PFSK-1 (cell line): Measurements from ENCODE around the gene OSTM1.

ENCODE experiments used
- FOXP2 ChIP-seq: optimal IDR thresholded peaks from 2 replicates; pipeline ENCODE3; 2011; ENCODE audit warnings: borderline replicate concordance, control low read depth, inconsistent platforms; ENCODE audit not compliant: insufficient read depth; ENCODE audit errors: extremely low read length, extremely low read depth
- POLR2AphosphoS5 ChIP-seq: IDR thresholded peaks from 2 replicates; pipeline ENCODE4 v1.6.1; 2012; ENCODE audit warnings: low read depth, mild to moderate bottlenecking, control low read depth, low read length, moderate library complexity
- SIN3A ChIP-seq: IDR thresholded peaks from 2 replicates; pipeline ENCODE4 v1.6.1; 2012; ENCODE audit warnings: mild to moderate bottlenecking, low read length, moderate library complexity, borderline replicate concordance; ENCODE audit not compliant: insufficient read depth
- TAF1 ChIP-seq: IDR thresholded peaks from 2 replicates; pipeline ENCODE4 v1.6.1; 2012; ENCODE audit warnings: low read length, control low read depth, borderline replicate concordance; ENCODE audit not compliant: insufficient read depth
- TF ChIP-seq, protein P1 (sequence below), 2 experiments: IDR thresholded peaks; 2 replicates each; pipeline versions ENCODE4 v1.6.1 to v1.8.0; 2011 to 2012; ENCODE audit warnings: low read depth in 2 of 2, low read length in 2 of 2, control low read depth in 1 of 2, inconsistent platforms in 1 of 2, mild to moderate bottlenecking in 1 of 2, moderate library complexity in 1 of 2; ENCODE audit not compliant: insufficient read depth in 1 of 2

Gene OSTM1

DNA sequence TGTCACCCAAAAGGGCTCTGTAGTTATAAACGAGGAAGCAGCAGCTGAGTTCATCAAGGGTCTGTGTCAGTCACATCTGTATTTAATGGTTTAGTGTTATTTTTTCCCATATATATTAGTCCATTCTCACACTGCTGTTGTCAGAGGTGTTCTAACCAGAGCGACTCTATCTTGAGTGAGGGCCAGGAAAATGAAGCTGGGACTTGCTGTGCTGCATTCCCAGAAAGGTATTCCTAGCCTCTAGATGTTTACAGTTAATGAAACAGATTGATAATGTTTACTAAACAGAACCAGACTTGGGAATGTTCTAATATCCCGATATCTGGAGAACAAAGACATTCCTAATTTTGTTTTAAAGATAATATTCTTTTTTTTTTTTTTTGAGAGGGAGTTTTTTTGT is 68.6 kb downstream of the OSTM1 start:
- TF ChIP-seq POLR2AphosphoS5 (no peak), FOXP2 (no peak), TAF1 (no peak), SIN3A (no peak)
- TF ChIP-seq, protein P1, sequence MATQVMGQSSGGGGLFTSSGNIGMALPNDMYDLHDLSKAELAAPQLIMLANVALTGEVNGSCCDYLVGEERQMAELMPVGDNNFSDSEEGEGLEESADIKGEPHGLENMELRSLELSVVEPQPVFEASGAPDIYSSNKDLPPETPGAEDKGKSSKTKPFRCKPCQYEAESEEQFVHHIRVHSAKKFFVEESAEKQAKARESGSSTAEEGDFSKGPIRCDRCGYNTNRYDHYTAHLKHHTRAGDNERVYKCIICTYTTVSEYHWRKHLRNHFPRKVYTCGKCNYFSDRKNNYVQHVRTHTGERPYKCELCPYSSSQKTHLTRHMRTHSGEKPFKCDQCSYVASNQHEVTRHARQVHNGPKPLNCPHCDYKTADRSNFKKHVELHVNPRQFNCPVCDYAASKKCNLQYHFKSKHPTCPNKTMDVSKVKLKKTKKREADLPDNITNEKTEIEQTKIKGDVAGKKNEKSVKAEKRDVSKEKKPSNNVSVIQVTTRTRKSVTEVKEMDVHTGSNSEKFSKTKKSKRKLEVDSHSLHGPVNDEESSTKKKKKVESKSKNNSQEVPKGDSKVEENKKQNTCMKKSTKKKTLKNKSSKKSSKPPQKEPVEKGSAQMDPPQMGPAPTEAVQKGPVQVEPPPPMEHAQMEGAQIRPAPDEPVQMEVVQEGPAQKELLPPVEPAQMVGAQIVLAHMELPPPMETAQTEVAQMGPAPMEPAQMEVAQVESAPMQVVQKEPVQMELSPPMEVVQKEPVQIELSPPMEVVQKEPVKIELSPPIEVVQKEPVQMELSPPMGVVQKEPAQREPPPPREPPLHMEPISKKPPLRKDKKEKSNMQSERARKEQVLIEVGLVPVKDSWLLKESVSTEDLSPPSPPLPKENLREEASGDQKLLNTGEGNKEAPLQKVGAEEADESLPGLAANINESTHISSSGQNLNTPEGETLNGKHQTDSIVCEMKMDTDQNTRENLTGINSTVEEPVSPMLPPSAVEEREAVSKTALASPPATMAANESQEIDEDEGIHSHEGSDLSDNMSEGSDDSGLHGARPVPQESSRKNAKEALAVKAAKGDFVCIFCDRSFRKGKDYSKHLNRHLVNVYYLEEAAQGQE (IDR thresholded peaks at IDR 0.05; ENCODE audit: insufficient read depth in 1 of 2, low read depth in 2 of 2, low read length in 2 of 2) = no peak

DNA sequence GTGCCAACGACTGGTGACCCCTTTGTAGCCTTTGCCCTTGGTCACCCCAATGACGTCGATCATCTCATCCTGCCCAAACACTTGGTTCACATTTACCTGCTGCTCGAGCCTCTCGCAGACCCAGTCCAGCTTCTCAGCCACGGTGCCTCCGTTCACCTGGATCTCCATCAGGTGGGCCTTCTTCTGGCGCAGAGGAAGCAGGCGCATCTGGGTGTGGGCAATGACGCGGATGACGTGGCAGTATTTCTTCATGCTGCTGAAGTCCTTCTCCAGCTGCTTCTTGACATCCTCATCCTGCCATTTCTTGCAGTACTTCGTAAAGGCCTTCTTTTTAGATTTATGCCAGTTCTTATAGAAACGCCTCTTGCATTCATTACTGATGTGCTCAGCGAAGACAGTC is 69.7 kb downstream of the OSTM1 start:
- TF ChIP-seq FOXP2 (no peak), POLR2AphosphoS5 (no peak), SIN3A (no peak)

DNA sequence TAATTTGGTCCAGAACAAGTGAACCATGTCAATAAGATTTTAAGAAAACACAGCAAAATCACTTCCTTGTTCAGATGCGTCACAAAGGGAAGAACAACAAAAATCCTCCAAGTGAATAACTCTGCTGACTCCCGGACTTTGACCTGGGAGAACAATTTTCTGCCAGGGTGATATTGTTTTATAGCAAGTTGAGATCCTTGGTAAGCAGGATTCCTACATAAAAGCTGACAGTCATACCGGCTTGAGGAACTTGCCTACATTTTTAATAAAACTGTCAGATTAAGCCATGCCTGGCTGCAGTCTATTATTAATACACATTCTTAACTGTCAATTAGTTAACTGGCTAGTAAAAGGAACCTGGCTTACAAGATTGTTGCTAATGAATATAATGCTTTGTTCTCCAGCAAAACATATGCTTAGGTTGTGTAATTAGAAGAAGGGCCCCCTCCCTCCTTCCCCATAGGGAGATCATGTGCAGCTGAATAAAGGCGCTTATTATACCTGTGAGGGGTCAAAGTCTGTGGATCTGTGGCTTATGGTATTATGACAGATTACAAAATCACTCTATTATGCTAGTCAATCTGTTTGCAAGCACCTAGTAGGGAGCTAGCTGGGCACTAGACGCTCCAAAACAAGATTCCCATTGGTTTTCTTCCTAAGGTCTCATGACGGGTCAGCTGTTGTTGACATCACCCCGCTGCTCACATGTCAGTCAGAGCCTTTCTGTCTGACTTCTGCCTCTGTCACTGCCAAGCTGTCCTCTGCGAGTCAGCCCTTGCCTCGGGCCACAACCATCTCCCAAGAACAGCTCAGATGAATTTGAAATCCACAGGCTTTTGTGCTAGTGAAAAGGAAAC is 71.9 kb downstream of the OSTM1 start:
- no peak for TF ChIP-seq TAF1
- TF ChIP-seq, protein P1 (IDR thresholded peaks at IDR 0.05; ENCODE audit: insufficient read depth in 1 of 2, low read depth in 2 of 2, low read length in 2 of 2) = no peak
- peak; percentile 66; the same call in 1 of the 2 replicates for TF ChIP-seq SIN3A

DNA sequence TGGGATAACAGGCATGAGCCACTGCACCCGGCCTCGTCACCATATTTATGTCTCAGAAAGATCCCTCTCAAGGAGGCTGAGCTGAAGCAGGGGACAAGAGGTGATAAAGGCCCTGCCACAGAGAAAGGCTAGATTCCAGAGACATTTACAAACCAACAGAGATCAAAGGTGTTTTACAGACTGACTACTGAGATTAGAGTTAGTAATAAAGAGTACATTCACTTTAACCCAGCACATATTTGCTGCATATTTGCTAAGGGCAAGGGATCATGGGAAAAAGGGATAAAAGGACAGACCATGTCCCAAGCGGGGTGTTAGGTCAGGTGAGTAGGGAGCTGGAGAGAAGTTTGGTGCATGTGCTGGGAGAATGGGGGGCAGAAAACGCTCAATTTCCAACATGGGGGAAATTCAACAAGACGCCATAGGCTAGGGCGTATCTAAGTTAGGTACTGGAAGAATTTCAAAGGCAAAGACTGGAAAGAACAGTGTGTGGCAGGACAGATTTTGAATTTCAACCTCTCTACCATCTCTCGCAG is 72.8 kb downstream of the OSTM1 start:
- TF ChIP-seq SIN3A = no peak
- no peak for TF ChIP-seq TAF1
- TF ChIP-seq, protein P1 (IDR thresholded peaks at IDR 0.05; ENCODE audit: insufficient read depth in 1 of 2, low read depth in 2 of 2, low read length in 2 of 2) = no peak
- no peak for TF ChIP-seq POLR2AphosphoS5
- TF ChIP-seq FOXP2 = no peak

DNA sequence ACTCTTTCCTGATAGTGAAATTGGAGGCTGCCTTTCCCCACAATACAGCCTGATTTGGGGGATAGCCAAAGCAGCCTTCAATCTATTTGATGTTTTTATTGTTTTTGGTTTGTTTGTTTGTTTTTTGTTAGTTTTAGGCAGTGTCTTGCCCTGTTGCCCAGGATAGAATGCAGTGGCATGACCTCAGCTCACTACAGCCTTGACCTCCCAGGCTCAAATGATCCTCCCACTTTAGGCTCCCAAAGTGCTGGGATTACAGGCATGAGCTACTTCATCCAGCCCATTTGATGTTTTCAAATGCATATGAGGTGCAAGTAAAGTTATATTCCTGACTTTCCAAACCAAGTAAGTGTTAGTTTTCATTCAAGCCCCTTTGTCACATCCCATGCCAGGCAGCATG is 75.2 kb downstream of the OSTM1 start:
- no peak for TF ChIP-seq FOXP2
- TF ChIP-seq POLR2AphosphoS5 = no peak
- TF ChIP-seq SIN3A = no peak

DNA sequence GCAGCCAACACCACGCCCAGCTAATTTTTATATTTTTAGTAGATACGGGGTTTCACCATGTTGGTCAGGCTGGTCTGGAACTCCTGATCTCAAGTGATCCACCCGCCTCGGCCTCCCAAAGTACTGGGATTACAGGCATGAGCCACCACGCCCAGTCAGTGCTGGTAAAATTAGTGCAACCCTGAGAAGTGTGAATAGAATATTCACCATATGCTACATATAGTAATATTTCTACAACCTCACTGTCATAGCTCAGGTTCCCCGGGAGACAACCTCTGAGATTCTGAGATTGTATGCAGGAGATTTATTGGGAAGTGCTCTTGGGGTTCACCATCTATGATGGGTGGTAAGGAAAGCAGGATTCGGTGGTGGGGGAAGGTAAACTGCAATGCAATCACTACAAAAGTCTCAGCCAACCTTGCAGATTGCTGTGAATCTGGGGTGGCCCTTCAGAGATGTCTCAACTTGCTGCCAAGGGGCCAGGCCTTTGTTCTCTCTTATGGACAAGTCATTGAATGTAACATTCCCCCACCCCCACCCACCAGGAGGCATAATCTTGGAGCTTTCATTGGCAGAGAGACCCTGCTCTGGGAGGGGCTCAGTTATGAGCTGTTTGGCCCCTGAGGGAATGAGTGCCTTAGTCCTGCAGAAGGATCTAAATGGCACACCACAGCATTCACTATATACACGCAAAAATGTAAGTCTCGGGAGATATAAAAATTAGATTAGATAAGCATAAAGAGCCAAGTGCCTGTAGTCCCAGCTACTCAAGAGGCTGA is 82.6 kb downstream of the OSTM1 start:
- no peak for TF ChIP-seq FOXP2
- TF ChIP-seq TAF1 = no peak
- TF ChIP-seq SIN3A = no peak
- TF ChIP-seq, protein P1 (IDR thresholded peaks at IDR 0.05; ENCODE audit: insufficient read depth in 1 of 2, low read depth in 2 of 2, low read length in 2 of 2) = no peak
- TF ChIP-seq POLR2AphosphoS5 = no peak
